SK-N-SH treated with all-trans-retinoic acid at 6 μM for 48 hours (cell line): ENCODE results near the gene FHIT.

Experiments used
- SNAI2 ChIP-seq: fragments of 250-450 bp; sonication (Bioruptor Pico); IDR thresholded peaks from 2 replicates; pipeline ENCODE4 v1.5.0; 2020; ENCODE audit warnings: mild to moderate bottlenecking, moderate library complexity
- TF ChIP-seq, protein P1 (sequence below): fragments of 250-450 bp; sonication (Bioruptor Pico); IDR thresholded peaks from 2 replicates; pipeline ENCODE4 v1.8.0; 2020; ENCODE audit warnings: mild to moderate bottlenecking, moderate library complexity, borderline replicate concordance

DNA sequence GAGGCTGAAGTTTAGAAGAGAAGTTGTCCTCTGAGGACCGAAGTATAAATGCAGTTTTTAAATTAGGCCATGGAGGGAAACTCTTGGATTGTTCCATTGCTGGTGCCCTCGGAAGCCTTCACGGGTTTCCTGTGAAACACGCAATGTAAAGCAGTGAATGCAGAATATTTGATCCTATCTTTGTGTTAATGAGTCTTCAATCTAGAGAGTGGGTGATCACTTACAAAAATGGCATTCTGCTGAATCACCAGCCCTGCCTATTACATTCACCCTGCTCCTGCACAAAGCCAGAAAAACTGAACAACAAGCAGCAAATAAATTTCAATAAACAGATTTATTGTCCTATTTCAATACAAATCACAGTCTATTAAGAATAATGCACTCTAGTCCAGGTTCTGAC, 1063.9 kb downstream of the FHIT start:
- TF ChIP-seq, protein P1, sequence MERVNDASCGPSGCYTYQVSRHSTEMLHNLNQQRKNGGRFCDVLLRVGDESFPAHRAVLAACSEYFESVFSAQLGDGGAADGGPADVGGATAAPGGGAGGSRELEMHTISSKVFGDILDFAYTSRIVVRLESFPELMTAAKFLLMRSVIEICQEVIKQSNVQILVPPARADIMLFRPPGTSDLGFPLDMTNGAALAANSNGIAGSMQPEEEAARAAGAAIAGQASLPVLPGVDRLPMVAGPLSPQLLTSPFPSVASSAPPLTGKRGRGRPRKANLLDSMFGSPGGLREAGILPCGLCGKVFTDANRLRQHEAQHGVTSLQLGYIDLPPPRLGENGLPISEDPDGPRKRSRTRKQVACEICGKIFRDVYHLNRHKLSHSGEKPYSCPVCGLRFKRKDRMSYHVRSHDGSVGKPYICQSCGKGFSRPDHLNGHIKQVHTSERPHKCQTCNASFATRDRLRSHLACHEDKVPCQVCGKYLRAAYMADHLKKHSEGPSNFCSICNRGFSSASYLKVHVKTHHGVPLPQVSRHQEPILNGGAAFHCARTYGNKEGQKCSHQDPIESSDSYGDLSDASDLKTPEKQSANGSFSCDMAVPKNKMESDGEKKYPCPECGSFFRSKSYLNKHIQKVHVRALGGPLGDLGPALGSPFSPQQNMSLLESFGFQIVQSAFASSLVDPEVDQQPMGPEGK (CRISPR knock-in tag), result no peak
- no peak for TF ChIP-seq SNAI2
